AG08396 (cell line): ENCODE data around the gene MMP21.
A peak's percentile ranks its signal among the peaks of the same experiment; 100 is the strongest.

Source experiments
- DNase-seq: peaks from one replicate; pipeline ENCODE4 v3.0.0; 2012; ENCODE audit warnings: low spot score, mixed read lengths

Gene MMP21

GRCh38 chr10:125765835-125766234 lies 9.8 kb downstream of the MMP21 start:
- DNase-seq = no peak

- DNase-seq = no peak
These were observed 12.7 kb downstream of the MMP21 start for GRCh38 chr10:125762692-125763648.

GRCh38 chr10:125761961-125762360 lies 13.7 kb downstream of the MMP21 start:
- no peak for DNase-seq

GRCh38 chr10:125757742-125758141 lies 17.9 kb downstream of the MMP21 start:
- no peak for DNase-seq

GRCh38 chr10:125756853-125757487 lies 18.7 kb downstream of the MMP21 start:
- DNase-seq = no peak

- DNase-seq = no peak
These were observed 19.4 kb downstream of the MMP21 start for GRCh38 chr10:125756196-125756595.

GRCh38 chr10:125747417-125747816 lies 28.2 kb downstream of the MMP21 start:
- no peak for DNase-seq

- no peak for DNase-seq
These were observed 30.7 kb downstream of the MMP21 start for GRCh38 chr10:125744909-125745308.

GRCh38 chr10:125742465-125742864 lies 33.2 kb downstream of the MMP21 start:
- no peak for DNase-seq

- no peak for DNase-seq
These were observed 35.5 kb downstream of the MMP21 start for GRCh38 chr10:125739994-125740679.

- no peak for DNase-seq
These were observed 37.4 kb downstream of the MMP21 start for GRCh38 chr10:125738206-125738605.

GRCh38 chr10:125734823-125735222 lies 40.8 kb downstream of the MMP21 start:
- DNase-seq = no peak

GRCh38 chr10:125734148-125734547 lies 41.5 kb downstream of the MMP21 start:
- no peak for DNase-seq

GRCh38 chr10:125727436-125727835 lies 48.2 kb downstream of the MMP21 start:
- no peak for DNase-seq

GRCh38 chr10:125726914-125727313 lies 48.7 kb downstream of the MMP21 start:
- no peak for DNase-seq

GRCh38 chr10:125722811-125723210 lies 52.8 kb downstream of the MMP21 start:
- DNase-seq = no peak

- no peak for DNase-seq
These were observed 54.6 kb downstream of the MMP21 start for GRCh38 chr10:125721035-125721434.

- no peak for DNase-seq
These were observed 55.6 kb downstream of the MMP21 start for GRCh38 chr10:125720002-125720382.

- DNase-seq = peak; percentile 99
These were observed 56.2 kb downstream of the MMP21 start, which contains the start of gene EDRF1 for GRCh38 chr10:125719173-125720001. TSS of gene EDRF1 (plus strand) at chr10:125719709. CDS start at chr10:125719808, 99 bp downstream.
